ENCODE measurements around the gene DDI2.

DNA sequence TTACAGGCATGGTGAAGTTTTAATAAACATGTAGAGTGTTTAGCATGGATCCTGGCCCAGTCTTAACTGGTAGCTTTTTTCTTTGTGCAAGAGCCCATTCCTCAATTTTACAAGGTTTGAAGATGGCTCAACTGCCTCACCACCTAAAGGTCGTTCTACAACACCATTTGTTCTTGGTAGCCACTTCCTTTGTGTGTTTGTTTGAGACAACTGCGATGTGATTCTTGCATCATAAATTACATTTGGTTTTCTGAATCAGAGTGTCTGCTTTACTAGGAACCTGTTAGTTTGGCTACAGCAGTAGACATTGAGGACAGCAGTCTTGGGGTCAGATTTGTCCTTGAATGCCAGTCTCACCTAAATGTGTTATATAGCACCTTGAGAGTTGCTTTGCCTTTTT, 70.2 kb downstream of the DDI2 start:
- no peak for TF ChIP-seq ZNF274 (IDR thresholded peaks at IDR 0.05; ENCODE audit: insufficient read depth, insufficient read length)
- TF ChIP-seq RAD21 (IDR thresholded peaks at IDR 0.05; ENCODE audit: insufficient read depth, low read depth, low read length): no peak
- TF ChIP-seq POLR2AphosphoS5 (IDR thresholded peaks at IDR 0.05; ENCODE audit: low read length): no peak
- TF ChIP-seq ASH2L (IDR thresholded peaks at IDR 0.05; ENCODE audit: borderline replicate concordance, low read depth): no peak
- no peak for TF ChIP-seq CTCF (IDR thresholded peaks at IDR 0.05 in 2 of 3, conservative IDR thresholded peaks at IDR 0.05 in 1 of 3; ENCODE audit: control insufficient read depth in 2 of 3, extremely low read depth in 1 of 3, insufficient read depth in 1 of 3, low read depth in 3 of 3, low read length in 3 of 3)
- no peak for TF ChIP-seq CREB1 (IDR thresholded peaks at IDR 0.05; ENCODE audit: low read depth)
- no peak for TF ChIP-seq POLR2A (IDR thresholded peaks at IDR 0.05; ENCODE audit: low read depth, low read length)
- no peak for TF ChIP-seq ZNF24 (IDR thresholded peaks at IDR 0.05)

Data from GM12878 (cell line).